GM12878 (cell line): ENCODE measurements around the gene SEC11C.

ENCODE experiments used
- CREB1 ChIP-seq: IDR thresholded peaks from 2 replicates; pipeline ENCODE4 v1.6.1; 2012; ENCODE audit warnings: low read depth, mild to moderate bottlenecking, inconsistent platforms
- NR2C2 ChIP-seq: IDR thresholded peaks from 2 replicates; pipeline ENCODE4 v1.6.1; 2011; ENCODE audit warnings: borderline replicate concordance, low read depth; ENCODE audit not compliant: control insufficient read depth, insufficient read length
- POLR2A ChIP-seq: IDR thresholded peaks from 2 replicates; pipeline ENCODE4 v1.6.1; 2011; ENCODE audit warnings: low read depth, mild to moderate bottlenecking, low read length
- SP1 ChIP-seq: IDR thresholded peaks from one replicate; pipeline ENCODE4 v1.6.1; 2011; ENCODE audit warnings: low read depth, low read length
- ZZZ3 ChIP-seq: IDR thresholded peaks from 2 replicates; pipeline ENCODE4 v1.6.1; 2011; ENCODE audit warnings: low read depth; ENCODE audit not compliant: control insufficient read depth, insufficient read length
- TF ChIP-seq, protein P1 (sequence below): IDR thresholded peaks from 2 replicates; pipeline ENCODE4 v1.6.1; 2012; ENCODE audit warnings: mild to moderate bottlenecking, low read depth, low read length

DNA sequence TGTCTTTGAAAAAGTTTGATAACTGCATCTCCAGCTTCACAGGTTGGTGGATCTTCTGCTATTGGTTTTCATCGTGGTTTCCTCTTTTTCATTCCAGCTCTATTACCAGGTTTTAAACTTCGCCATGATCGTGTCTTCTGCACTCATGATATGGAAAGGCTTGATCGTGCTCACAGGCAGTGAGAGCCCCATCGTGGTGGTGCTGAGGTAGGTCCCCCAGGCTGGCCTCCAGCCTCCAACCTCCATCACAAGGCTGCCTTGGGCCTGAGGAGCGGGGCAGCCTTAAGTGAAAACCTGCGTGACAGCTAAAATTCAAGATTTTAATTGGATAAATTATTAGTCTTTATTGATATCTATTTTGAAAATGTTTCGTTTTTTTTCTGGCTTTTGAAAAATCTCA is 9.7 kb downstream of the SEC11C start:
- no peak for TF ChIP-seq NR2C2
- no peak for TF ChIP-seq ZZZ3
- TF ChIP-seq SP1, result no peak
- no peak for TF ChIP-seq CREB1
- TF ChIP-seq, protein P1, sequence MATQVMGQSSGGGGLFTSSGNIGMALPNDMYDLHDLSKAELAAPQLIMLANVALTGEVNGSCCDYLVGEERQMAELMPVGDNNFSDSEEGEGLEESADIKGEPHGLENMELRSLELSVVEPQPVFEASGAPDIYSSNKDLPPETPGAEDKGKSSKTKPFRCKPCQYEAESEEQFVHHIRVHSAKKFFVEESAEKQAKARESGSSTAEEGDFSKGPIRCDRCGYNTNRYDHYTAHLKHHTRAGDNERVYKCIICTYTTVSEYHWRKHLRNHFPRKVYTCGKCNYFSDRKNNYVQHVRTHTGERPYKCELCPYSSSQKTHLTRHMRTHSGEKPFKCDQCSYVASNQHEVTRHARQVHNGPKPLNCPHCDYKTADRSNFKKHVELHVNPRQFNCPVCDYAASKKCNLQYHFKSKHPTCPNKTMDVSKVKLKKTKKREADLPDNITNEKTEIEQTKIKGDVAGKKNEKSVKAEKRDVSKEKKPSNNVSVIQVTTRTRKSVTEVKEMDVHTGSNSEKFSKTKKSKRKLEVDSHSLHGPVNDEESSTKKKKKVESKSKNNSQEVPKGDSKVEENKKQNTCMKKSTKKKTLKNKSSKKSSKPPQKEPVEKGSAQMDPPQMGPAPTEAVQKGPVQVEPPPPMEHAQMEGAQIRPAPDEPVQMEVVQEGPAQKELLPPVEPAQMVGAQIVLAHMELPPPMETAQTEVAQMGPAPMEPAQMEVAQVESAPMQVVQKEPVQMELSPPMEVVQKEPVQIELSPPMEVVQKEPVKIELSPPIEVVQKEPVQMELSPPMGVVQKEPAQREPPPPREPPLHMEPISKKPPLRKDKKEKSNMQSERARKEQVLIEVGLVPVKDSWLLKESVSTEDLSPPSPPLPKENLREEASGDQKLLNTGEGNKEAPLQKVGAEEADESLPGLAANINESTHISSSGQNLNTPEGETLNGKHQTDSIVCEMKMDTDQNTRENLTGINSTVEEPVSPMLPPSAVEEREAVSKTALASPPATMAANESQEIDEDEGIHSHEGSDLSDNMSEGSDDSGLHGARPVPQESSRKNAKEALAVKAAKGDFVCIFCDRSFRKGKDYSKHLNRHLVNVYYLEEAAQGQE, result no peak
- no peak for TF ChIP-seq POLR2A
